ENCODE data around the gene POU2F3. TPM values are rescaled to one million over a fixed set of nuclear protein-coding genes. Genes with fewer than 3 reads are reported as not detected.

Gene POU2F3
- total RNA-seq, 4 donors from 2014 or later: not detected

DNA sequence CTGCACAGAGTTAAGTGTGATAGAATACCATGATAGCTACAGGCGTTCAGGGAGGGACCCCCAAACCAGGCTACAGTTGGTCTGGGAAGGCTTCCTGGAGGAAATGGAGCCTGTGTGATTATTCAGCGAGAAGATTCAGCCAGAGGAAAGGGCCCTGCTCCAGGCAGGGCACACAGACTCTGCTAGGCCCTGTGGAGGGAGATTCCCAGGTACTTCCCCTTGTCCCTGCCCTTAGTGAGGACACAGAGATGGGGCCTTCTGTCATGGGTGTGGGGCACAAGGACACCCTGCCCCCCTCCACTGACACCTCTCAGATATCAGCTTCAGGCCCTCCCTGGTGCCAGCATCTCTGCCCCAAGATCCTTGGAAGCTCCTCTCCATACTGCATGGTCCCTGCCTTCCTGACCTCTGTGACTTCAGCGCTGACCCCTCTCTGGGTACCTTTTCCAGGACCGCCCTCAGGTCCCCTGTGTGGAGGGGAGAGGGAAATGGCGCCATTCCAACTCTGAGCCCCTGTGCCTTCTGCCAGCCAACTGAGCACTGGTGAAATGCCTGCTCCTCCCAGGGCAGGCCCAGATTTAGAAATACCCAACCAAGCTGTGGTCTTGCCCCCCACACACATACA lies 12.6 kb upstream of the POU2F3 start:
- TF ChIP-seq, protein P1, sequence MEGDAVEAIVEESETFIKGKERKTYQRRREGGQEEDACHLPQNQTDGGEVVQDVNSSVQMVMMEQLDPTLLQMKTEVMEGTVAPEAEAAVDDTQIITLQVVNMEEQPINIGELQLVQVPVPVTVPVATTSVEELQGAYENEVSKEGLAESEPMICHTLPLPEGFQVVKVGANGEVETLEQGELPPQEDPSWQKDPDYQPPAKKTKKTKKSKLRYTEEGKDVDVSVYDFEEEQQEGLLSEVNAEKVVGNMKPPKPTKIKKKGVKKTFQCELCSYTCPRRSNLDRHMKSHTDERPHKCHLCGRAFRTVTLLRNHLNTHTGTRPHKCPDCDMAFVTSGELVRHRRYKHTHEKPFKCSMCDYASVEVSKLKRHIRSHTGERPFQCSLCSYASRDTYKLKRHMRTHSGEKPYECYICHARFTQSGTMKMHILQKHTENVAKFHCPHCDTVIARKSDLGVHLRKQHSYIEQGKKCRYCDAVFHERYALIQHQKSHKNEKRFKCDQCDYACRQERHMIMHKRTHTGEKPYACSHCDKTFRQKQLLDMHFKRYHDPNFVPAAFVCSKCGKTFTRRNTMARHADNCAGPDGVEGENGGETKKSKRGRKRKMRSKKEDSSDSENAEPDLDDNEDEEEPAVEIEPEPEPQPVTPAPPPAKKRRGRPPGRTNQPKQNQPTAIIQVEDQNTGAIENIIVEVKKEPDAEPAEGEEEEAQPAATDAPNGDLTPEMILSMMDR (IDR thresholded peaks at IDR 0.05; ENCODE audit: low read depth): no peak

DNA sequence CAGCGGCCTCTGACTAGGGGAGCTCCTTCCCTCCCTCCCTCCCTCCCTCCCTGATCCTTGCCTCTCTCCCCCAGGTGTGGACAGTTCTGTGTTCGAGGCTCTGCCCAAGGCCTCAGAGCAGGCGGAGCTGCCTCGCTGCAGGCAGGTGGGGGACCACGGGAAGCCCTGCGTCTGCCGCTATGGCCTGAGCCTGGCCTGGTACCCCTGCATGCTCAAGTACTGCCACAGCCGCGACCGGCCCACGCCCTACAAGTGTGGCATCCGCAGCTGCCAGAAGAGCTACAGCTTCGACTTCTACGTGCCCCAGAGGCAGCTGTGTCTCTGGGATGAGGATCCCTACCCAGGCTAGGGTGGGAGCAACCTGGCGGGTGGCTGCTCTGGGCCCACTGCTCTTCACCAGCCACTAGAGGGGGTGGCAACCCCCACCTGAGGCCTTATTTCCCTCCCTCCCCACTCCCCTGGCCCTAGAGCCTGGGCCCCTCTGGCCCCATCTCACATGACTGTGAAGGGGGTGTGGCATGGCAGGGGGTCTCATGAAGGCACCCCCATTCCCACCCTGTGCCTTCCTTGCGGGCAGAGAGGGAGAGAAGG lies 11.1 kb upstream of the POU2F3 start:
- TF ChIP-seq, protein P1 (IDR thresholded peaks at IDR 0.05; ENCODE audit: low read depth): no peak

DNA sequence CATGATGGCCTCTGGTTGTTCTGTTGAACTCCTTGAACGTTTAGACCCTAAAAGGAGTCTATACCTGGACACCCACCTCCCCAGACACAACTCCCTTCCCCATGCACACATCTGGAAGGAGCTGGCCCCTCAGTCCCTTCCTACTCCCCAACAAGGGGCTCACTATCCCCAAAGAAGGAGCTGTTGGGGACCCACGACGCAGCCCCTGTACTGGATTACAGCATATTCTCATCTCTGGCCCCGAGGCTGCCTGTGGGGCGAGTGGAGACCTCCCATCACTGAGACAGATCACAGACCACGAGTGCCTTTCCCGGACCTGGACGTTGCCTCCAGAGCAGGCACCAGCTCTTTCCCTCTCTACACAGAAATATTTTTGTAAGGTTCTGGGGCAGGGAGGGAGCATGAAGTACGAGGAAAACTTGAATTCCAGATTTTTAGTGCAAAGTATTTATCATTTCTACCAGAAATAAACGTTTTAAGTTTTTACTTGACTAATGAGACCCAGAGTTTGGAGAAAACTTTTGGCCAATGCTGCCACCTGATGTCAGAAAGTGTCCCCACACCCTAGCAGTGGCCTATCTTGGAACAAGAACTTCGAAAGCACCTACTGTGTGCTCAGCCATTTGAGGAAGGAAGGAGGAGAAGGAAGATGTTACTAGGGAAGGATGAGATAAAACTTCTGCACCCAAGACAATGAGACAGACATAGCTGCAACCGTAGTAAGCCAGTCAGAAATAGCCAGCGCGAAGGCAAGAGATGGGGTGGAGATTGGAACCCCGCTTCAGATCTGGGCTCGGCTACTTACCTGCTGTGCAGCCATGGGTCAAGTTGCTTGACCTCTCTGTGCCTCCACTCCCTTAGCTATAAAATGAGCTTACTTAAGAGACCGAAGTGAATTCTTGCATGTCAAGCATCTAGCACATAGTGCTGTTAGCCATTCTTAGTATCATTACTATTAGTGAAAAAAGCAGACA lies 10.2 kb upstream of the POU2F3 start:
- TF ChIP-seq, protein P1 (IDR thresholded peaks at IDR 0.05; ENCODE audit: low read depth): no peak

DNA sequence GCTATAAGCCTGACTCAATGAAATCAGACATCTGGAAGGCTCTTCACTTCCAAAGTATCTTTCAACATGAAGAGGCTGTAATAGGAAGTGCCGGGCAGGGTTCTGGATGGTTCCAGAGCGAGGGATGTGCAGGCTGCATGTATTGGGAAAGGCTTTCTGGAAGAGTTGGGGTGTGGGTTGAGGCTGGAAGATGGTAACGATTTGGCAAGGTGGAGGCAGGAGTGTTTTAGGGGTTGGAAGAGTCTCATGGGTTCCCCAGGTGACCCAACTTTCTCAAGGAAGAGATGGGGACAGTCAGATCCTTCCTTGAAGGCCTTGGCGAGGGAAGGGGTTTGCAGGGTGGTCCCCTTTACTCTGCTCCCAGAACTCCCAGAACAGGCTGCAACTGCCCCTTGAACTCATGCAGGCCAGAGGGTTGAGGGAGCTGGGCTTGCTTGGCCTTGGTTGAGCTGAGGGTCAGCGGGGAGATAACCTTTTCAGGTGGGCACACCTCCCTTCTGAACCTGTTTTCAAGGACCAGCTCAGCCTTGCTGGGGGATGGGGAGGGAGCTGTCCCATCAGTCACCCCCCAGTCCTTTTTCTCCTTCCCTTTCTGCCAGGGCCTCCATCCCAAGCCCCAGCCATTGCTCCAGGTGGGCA lies 9.4 kb upstream of the POU2F3 start:
- TF ChIP-seq, protein P1 (IDR thresholded peaks at IDR 0.05; ENCODE audit: low read depth): no peak

DNA sequence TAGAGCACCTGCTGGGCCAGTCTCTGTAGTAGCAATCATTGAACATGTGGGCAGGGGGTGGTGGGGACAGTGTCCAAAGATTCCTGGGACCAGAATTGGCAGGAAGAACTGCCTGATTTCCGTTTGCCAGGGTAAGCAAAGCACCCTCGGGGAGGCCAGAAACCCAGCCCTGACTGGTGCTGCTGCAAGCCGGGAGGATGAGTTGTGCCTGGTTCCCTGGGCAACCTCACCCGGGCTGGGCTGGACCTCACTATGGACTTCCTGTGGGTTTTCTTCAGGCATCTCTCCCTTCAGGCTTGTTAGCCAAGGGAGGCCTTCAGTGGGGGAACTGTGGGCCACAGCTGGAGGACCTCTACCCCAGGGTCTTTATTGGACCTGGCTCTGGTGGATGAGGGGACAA lies 8.0 kb upstream of the POU2F3 start:
- TF ChIP-seq, protein P1 (IDR thresholded peaks at IDR 0.05; ENCODE audit: low read depth): no peak

DNA sequence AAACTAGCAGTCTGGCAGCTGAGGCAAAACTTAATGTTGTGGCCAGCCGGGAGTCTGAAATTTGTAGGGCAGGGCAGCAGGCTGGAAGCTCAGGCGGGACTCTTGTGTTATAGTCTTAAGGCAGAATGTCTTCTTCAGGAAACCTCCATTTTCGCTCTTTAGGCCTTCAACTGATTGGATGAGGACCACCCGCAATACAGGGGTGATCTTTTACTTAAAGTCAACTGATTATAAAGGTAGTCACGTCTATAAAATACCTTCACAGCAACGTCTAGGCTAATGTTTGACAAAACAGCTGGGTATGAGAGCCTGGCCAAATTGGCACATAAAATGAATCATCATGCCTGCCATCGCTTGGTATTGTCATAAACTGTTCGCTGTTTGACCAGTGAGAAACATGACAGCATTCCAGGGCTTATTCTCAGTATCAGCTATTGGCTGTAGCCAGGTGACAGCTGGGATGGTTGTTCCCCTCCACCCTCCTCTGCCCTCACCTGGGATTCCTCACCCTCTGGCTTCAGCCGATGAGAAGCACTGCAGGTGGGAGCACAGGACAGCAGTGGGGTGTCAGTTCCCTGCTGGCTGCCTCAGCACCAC lies 6.6 kb upstream of the POU2F3 start:
- TF ChIP-seq, protein P1 (IDR thresholded peaks at IDR 0.05; ENCODE audit: low read depth): no peak
